Measurements from ENCODE around the gene AP3B1. TPM values are rescaled to one million over a fixed set of nuclear protein-coding genes. Genes with fewer than 3 reads are reported as not detected.
A peak's percentile ranks its signal among the peaks of the same experiment; 100 is the strongest.

Gene AP3B1
- total and polyA plus RNA-seq, 3 experiments from 2014 or later = 27.1 to 41.1 (median 40.3) TPM

- ChIA-PET POLR2A (no interaction called here), CTCF (no interaction called here)
- Histone ChIP-seq H3K9me3 (ENCODE audit: low read length) (no peaks in the 10 kb centered on the region), H3K27me3 (ENCODE audit: insufficient read depth, low read length, poor library complexity, severe bottlenecking) (no peaks in the 10 kb centered on the region), H3K4me1 (ENCODE audit: insufficient read depth, low read length) (no peaks in the 10 kb centered on the region), H3K27ac (ENCODE audit: low read depth, low read length) (no peak overlapping the region), H3K36me3 (ENCODE audit: insufficient read depth, low read length) (no peaks in the 10 kb centered on the region), H3K4me3 (ENCODE audit: low read length) (no peak overlapping the region)
- Mint-ChIP-seq H3K27ac (peak overlapping the region in 1 of 8 donors; percentile 65), H3K9me3 (no peaks in the 10 kb centered on the region), H3K36me3 (peaks cover 0 to 9% (median 0%) of the 10 kb centered on the region in 3 donors), H3K4me3 (no peak overlapping the region), H3K4me1 (no peaks in the 10 kb centered on the region), H3K27me3 (no peaks in the 10 kb centered on the region)
- no peak for DNase-seq
These were observed 308.2 kb downstream of the AP3B1 start for GRCh38 chr5:77986261-77986660.

GRCh38 chr5:77985247-77985646 lies 309.3 kb downstream of the AP3B1 start:
- Mint-ChIP-seq H3K4me3 (no peak overlapping the region), H3K27me3 (peaks cover 1 to 3% of the 10 kb centered on the region in 2 donors), H3K27ac (no peak overlapping the region), H3K9me3 (no peaks in the 10 kb centered on the region), H3K4me1 (no peaks in the 10 kb centered on the region), H3K36me3 (peaks cover 0 to 5% (median 0%) of the 10 kb centered on the region in 3 donors)
- H3K27me3 ChIP-seq (ENCODE audit: insufficient read depth, low read length, poor library complexity, severe bottlenecking) = no peaks in the 10 kb centered on the region
- no peaks in the 10 kb centered on the region for H3K4me1 ChIP-seq (ENCODE audit: insufficient read depth, low read length)
- CTCF ChIA-PET = no interaction called here
- no peaks in the 10 kb centered on the region for H3K36me3 ChIP-seq (ENCODE audit: insufficient read depth, low read length)
- DNase-seq = no peak
- POLR2A ChIA-PET = no interaction called here
- H3K27ac ChIP-seq (ENCODE audit: low read depth, low read length) = no peak overlapping the region
- no peaks in the 10 kb centered on the region for H3K9me3 ChIP-seq (ENCODE audit: low read length)
- H3K4me3 ChIP-seq (ENCODE audit: low read length) = no peak overlapping the region

DNA sequence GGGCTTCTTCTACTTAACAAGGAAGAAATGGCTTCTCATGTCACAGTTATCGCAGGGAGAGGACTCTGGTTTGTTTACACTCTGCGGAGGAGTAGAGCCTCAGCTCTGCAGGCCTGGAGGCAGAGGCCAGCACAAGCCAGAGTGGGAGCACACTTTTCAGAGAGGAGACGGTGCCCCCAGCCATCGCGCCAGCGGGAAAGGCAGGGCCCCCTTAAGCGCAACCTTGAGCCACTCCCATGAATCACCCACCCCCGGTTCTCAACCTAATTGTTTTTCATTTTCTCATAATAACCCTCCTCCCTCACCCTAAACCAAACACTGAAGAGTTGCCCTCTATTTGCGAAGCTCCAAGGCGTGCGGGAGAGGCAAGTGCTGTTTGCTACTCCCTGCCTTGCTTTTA lies 309.9 kb downstream of the AP3B1 start:
- CTCF ChIA-PET = no interaction called here

DNA sequence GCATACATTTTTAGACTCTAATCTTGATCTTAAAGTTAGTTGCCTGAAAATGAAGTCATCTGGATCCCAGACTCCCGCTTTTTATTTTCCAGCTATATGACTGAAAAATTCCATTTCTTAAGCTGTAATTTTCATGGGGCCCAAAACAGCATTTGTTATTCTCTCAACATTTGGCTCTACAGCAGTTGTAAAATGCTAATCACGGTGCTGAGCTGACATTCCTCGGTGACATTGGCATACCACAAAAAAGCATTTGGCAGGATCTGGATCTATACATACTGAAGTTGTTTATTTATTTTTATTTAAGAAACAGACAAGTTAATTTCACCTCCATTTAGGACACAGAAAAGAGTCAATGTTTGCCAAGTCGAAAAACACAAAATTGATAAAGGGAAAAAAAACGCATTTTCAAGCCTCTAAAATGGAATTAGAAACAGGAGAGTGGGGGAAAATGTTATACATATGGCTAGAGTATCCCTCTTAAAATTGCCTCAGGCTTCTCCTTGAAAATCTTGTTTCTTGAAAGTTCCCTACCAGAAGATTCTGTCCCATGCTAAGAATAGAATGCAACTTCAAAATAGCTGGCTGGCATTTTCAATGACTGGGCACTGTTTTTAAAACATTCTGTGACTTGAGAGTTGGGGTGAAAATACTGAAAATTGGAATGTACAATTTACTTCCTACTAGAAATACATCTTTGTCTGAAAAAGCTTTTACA lies 310.9 kb downstream of the AP3B1 start:
- H3K9me3 Mint-ChIP-seq = no peaks in the 10 kb centered on the region
- no peaks in the 10 kb centered on the region for H3K36me3 Mint-ChIP-seq
- no peak for DNase-seq
- no peaks in the 10 kb centered on the region for H3K9me3 ChIP-seq (ENCODE audit: low read length)
- H3K27me3 Mint-ChIP-seq = peaks cover 6 to 8% of the 10 kb centered on the region in 2 donors
- H3K4me1 ChIP-seq (ENCODE audit: insufficient read depth, low read length) = no peaks in the 10 kb centered on the region
- no peaks in the 10 kb centered on the region for H3K36me3 ChIP-seq (ENCODE audit: insufficient read depth, low read length)
- ChIA-PET CTCF (no interaction called here), POLR2A (no interaction called here)
- no peak overlapping the region for H3K4me3 ChIP-seq (ENCODE audit: low read length)
- H3K4me3 Mint-ChIP-seq = no peak overlapping the region
- H3K4me1 Mint-ChIP-seq = no peaks in the 10 kb centered on the region
- H3K27me3 ChIP-seq (ENCODE audit: insufficient read depth, low read length, poor library complexity, severe bottlenecking) = peaks cover 2% of the 10 kb centered on the region
- no peak overlapping the region for H3K27ac Mint-ChIP-seq
- H3K27ac ChIP-seq (ENCODE audit: low read depth, low read length) = no peak overlapping the region

More for the DNA sequence above, 309.9 kb downstream of the AP3B1 start:
- Histone ChIP-seq H3K36me3 (ENCODE audit: insufficient read depth, low read length) (no peaks in the 10 kb centered on the region), H3K27me3 (ENCODE audit: insufficient read depth, low read length, poor library complexity, severe bottlenecking) (no peaks in the 10 kb centered on the region), H3K27ac (ENCODE audit: low read depth, low read length) (no peak overlapping the region), H3K4me3 (ENCODE audit: low read length) (no peak overlapping the region), H3K9me3 (ENCODE audit: low read length) (no peaks in the 10 kb centered on the region), H3K4me1 (ENCODE audit: insufficient read depth, low read length) (no peaks in the 10 kb centered on the region)
- no peaks in the 10 kb centered on the region for H3K9me3 Mint-ChIP-seq
- no peak overlapping the region for H3K4me3 Mint-ChIP-seq
- POLR2A ChIA-PET = no interaction called here
- DNase-seq = no peak
- peaks cover 0 to 5% (median 0%) of the 10 kb centered on the region in 3 donors for H3K36me3 Mint-ChIP-seq
- H3K27ac Mint-ChIP-seq = no peak overlapping the region
- H3K27me3 Mint-ChIP-seq = peaks cover 6 to 8% of the 10 kb centered on the region in 2 donors
- H3K4me1 Mint-ChIP-seq = no peaks in the 10 kb centered on the region

DNA sequence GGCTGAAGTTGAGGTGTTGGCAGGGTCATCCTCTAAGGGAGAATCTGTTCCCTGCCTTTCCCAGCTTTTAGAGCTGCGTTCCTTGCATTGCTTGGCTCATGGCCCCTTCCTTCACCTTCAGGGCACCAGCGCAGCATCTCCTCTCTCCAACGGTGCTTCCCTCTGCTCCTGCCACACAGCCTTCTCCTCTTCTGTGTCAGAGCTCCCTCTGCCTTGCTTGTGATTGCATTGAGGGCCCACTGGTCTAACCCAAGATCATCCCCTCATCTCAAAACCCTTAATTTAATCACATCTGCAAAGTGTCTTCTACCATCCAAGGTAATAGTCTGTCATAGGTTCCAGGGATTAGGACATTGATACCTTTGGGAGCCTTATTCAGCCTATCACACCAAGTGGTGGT lies 312.7 kb downstream of the AP3B1 start:
- H3K27ac ChIP-seq (ENCODE audit: low read depth, low read length) = no peak overlapping the region
- ChIA-PET POLR2A (no interaction called here), CTCF (no interaction called here)
- Mint-ChIP-seq H3K27ac (no peak overlapping the region), H3K4me3 (no peak overlapping the region), H3K36me3 (peaks cover 0 to 3% (median 0%) of the 10 kb centered on the region in 3 donors), H3K4me1 (no peaks in the 10 kb centered on the region), H3K27me3 (peaks cover 9 to 20% of the 10 kb centered on the region in 2 donors), H3K9me3 (no peaks in the 10 kb centered on the region)
- H3K4me1 ChIP-seq (ENCODE audit: insufficient read depth, low read length) = no peaks in the 10 kb centered on the region
- no peak overlapping the region for H3K4me3 ChIP-seq (ENCODE audit: low read length)
- no peak for DNase-seq
- H3K9me3 ChIP-seq (ENCODE audit: low read length) = no peaks in the 10 kb centered on the region
- peaks cover 3% of the 10 kb centered on the region for H3K27me3 ChIP-seq (ENCODE audit: insufficient read depth, low read length, poor library complexity, severe bottlenecking)
- H3K36me3 ChIP-seq (ENCODE audit: insufficient read depth, low read length) = no peaks in the 10 kb centered on the region

DNA sequence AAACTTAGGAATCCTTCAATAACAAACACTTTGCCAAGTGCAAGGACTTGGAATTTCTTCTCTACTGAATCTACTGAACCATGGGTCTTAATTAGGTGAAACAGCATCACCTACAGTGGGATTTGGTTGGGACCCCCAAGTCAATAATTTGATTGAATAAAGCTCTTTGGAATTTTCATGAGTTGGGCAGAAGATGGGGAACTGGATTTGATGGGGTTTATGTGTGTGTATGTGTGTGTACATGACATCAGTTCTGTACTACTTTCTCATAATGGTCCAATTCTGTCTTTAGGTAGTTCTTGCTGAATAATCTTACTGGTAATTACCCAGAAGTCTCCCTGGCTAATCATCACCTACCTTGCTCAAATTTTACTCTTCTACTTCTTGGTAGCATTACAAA lies 319.9 kb downstream of the AP3B1 start:
- Histone ChIP-seq H3K9me3 (ENCODE audit: low read length) (no peaks in the 10 kb centered on the region), H3K27ac (ENCODE audit: low read depth, low read length) (no peak overlapping the region), H3K4me3 (ENCODE audit: low read length) (no peak overlapping the region), H3K27me3 (ENCODE audit: insufficient read depth, low read length, poor library complexity, severe bottlenecking) (peaks cover 24% of the 10 kb centered on the region), H3K4me1 (ENCODE audit: insufficient read depth, low read length) (peaks cover 14% of the 10 kb centered on the region), H3K36me3 (ENCODE audit: insufficient read depth, low read length) (no peaks in the 10 kb centered on the region)
- Mint-ChIP-seq H3K4me3 (no peak overlapping the region), H3K36me3 (peaks cover 0 to 4% (median 0%) of the 10 kb centered on the region in 3 donors), H3K27me3 (peaks cover 36 to 77% of the 10 kb centered on the region in 2 donors), H3K9me3 (no peaks in the 10 kb centered on the region), H3K4me1 (peaks cover 9 to 16% (median 13%) of the 10 kb centered on the region in 3 donors), H3K27ac (no peak overlapping the region)
- DNase-seq = no peak
- POLR2A ChIA-PET = no interaction called here
- CTCF ChIA-PET = no interaction called here

- Histone ChIP-seq H3K27me3 (ENCODE audit: insufficient read depth, low read length, poor library complexity, severe bottlenecking) (peaks cover 21% of the 10 kb centered on the region), H3K9me3 (ENCODE audit: low read length) (no peaks in the 10 kb centered on the region)
- POLR2A ChIA-PET = no interaction called here
These were observed 321.3 kb downstream of the AP3B1 start for GRCh38 chr5:77973253-77973609.

DNA sequence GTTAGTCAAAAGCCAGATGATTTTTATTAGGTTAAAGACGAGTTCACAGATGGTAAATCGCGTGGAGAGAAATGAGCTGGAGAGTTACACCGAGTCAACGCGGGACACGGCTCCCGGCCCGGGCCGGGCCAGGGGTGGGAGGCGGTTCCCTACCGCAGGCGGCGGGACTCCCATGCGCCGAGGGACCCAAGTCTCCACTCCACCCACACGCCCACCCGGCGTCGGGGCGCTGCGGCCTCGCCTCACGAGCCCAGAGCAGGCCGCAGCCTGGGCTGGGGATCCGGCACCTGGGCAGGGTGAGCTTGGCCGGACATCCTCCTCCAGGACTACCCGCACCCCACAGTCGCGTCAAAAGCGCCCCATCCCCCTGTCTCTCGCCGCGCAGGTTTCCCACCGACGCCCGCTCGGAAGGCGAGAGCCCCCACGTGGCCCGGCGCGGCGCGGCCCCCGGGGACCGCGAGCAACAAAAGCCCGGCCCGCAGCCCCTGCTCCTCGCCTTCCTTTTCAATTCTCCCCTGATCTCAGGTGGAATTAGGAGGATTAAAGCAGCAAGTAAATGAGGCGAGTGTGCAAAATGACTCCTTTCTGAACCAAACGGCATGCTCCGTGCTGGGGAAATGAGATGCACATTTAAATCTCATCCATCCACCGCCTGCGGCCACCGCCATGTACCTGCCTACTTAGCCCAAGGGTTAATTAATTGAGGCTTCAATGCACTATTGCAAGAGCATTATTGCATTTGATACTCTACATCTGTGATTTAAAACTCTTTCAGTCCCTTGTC lies 321.8 kb downstream of the AP3B1 start:
- Histone ChIP-seq H3K9me3 (ENCODE audit: low read length) (no peaks in the 10 kb centered on the region), H3K27me3 (ENCODE audit: insufficient read depth, low read length, poor library complexity, severe bottlenecking) (peaks cover 21% of the 10 kb centered on the region), H3K4me1 (ENCODE audit: insufficient read depth, low read length) (peaks cover 14% of the 10 kb centered on the region), H3K27ac (ENCODE audit: low read depth, low read length) (no peak overlapping the region), H3K4me3 (ENCODE audit: low read length) (peak overlapping the region; percentile 5), H3K36me3 (ENCODE audit: insufficient read depth, low read length) (no peaks in the 10 kb centered on the region)
- Mint-ChIP-seq H3K4me3 (peak overlapping the region; percentile 31 to 77 (median 66)), H3K9me3 (no peaks in the 10 kb centered on the region), H3K27me3 (peaks cover 44 to 82% of the 10 kb centered on the region in 2 donors), H3K27ac (peak overlapping the region in 2 of 8 donors; percentile 41 to 60), H3K4me1 (peaks cover 9 to 16% (median 13%) of the 10 kb centered on the region in 3 donors), H3K36me3 (peaks cover 0 to 3% (median 0%) of the 10 kb centered on the region in 3 donors)
- no peak for DNase-seq
- ChIA-PET POLR2A (no interaction called here), CTCF (no interaction called here)

More at GRCh38 chr5:77973253-77973609, 321.3 kb downstream of the AP3B1 start:
- H3K9me3 Mint-ChIP-seq = no peaks in the 10 kb centered on the region
- no peak overlapping the region for H3K27ac ChIP-seq (ENCODE audit: low read depth, low read length)
- CTCF ChIA-PET = no interaction called here
- H3K4me1 Mint-ChIP-seq = peaks cover 9 to 16% (median 13%) of the 10 kb centered on the region in 3 donors
- H3K4me3 ChIP-seq (ENCODE audit: low read length) = no peak overlapping the region
- peaks cover 0 to 4% (median 0%) of the 10 kb centered on the region in 3 donors for H3K36me3 Mint-ChIP-seq
- peaks cover 42 to 85% of the 10 kb centered on the region in 2 donors for H3K27me3 Mint-ChIP-seq
- peak overlapping the region in 5 of 7 donors; percentile 58 to 77 (median 69) for H3K4me3 Mint-ChIP-seq
- H3K27ac Mint-ChIP-seq = no peak overlapping the region
- H3K36me3 ChIP-seq (ENCODE audit: insufficient read depth, low read length) = no peaks in the 10 kb centered on the region
- H3K4me1 ChIP-seq (ENCODE audit: insufficient read depth, low read length) = peaks cover 14% of the 10 kb centered on the region
- DNase-seq = no peak

Measured in CD8-positive, alpha-beta memory T cell (primary cell).